Coronary artery (tissue), 2 donors: ENCODE results near the gene ADGRL1.

Experiments
- DNase-seq: peaks from one replicate; pipeline ENCODE4 v3.0.0-alpha.2; 2017; ENCODE audit warnings: low spot score
- H3K27ac ChIP-seq, 2 donors: fragments of 200-600 bp; sonication (generic); one replicate each; pipeline ENCODE4 v1.5.1; 2016 to 2019
- H3K4me3 ChIP-seq: fragments of 200-600 bp; sonication (generic); 2 replicates; pipeline ENCODE4 v1.5.1; 2016; ENCODE audit warnings: mild to moderate bottlenecking, moderate library complexity
- CTCF ChIP-seq: fragments of 200-600 bp; sonication (generic); IDR thresholded peaks from one replicate; pipeline ENCODE4 v1.5.1; 2019; ENCODE audit warnings: antibody characterized with exemption

Gene ADGRL1

DNA sequence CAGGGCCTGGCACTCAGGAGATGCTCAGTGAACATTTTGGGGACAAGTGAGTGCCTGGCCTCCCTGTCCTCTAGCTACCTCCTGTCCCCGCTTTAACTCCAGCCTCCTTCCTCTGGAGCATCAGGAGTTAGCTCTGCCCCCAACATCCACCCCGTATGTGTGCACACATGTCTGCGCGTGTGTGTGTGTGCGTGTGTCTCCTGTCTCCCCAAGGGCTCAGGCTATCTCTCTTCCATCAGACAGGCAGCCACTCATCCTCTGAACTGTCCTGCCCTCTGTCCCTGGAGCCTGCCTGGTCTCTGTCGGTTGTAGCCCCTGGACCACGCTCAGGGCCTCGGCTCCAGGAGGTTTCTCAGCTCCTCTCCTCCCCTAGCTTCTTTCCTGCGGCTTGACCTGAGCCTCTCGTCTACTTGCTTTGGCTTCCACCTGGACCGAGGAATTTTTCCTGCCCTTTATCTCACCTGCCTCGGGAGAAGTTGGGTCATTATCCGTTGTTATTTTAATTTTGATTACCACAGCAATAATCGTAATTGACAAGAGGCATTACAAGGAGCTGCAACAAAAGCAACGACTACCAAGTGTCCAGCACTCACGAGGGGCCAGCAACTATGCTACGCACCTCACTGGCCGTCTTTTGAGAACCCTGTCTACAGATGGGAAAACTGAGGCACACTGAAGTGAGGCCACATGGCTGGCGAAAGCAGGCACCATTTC is 37.6 kb downstream of the ADGRL1 start:
- no peak overlapping the region for H3K27ac ChIP-seq
- TF ChIP-seq CTCF = no peak
- H3K4me3 ChIP-seq = no peak overlapping the region
- no peak for DNase-seq

- H3K4me3 ChIP-seq = peak overlapping the region; percentile 47
- no peak for TF ChIP-seq CTCF
- peak overlapping the region in 1 of 2 donors; percentile 41 for H3K27ac ChIP-seq
- no peak for DNase-seq
Measured at GRCh38 chr19:14167576-14168138, 38.3 kb downstream of the ADGRL1 start.

DNA sequence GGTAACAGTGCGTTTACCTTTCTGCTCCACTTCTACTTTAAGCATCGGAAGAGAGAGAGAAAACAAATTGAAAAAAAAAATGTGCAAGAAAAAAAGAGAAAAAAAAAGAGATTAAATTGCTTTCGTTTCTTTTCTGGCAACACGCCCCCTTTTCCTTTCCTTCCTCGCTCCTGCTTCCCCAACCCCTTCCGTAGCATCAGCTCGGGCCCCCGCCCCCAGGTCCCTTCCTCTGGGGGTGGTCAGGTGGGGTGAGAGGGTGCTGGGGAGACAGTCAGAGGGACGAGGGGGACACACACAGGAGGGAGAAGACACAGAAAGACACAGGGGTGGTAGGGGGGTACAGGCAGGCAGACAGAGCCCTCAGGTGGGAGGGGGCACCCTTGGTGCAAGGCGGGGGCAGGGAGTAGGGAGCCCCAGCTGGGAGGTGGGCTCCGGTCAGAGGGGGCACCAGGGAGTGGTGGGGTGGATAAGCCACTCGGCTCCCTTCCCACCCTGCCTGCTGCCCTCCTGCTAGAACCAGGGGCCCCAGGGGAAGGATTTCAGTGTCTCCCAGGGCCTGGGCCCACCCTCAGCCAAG is 38.9 kb downstream of the ADGRL1 start:
- no peak for TF ChIP-seq CTCF
- no peak for DNase-seq
- peak overlapping the region; percentile 47 for H3K4me3 ChIP-seq
- H3K27ac ChIP-seq = peak overlapping the region in 1 of 2 donors; percentile 41

DNA sequence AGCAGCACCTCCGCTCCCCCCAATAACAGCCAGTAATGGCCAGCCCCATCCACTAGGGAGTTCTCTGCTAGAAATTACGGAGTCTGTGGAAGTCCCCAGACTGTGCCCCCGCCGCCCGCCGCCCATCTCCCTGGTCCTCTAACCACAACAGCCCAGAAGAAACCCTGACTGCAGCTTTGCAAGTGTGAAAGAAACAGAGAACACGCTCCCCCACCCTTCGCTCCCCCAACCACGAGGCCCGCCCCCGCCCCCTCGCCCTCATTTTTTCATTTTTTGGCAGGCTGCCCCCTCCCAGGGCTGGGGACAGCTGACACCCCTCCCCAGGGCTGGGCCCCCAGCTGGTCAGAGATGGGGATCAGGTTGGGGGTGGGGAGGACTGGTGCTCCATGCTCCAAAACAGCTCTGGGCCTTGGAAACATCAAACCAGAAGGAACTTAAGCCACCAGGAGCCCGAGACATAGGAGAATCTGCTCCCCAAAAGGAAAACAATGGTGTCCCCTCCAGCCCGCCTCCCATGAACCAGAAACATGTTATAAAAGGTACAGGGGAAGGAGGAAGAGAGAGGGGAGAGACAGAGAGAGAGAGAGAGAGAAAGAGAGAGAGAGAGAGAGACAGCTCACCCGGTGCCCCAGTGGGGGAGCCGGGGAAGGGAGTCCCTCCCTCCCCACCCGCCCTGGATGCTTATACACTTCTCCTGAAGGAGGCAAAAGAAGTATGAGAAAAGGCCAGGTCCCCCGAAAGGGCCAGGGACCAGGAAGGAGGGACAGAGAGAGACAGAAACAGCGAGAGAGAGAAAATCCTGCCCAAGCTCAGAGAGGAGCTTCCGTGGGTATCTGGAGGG is 39.8 kb downstream of the ADGRL1 start:
- TF ChIP-seq CTCF = no peak
- Histone ChIP-seq H3K27ac (no peak overlapping the region), H3K4me3 (no peak overlapping the region)
- DNase-seq = no peak

DNA sequence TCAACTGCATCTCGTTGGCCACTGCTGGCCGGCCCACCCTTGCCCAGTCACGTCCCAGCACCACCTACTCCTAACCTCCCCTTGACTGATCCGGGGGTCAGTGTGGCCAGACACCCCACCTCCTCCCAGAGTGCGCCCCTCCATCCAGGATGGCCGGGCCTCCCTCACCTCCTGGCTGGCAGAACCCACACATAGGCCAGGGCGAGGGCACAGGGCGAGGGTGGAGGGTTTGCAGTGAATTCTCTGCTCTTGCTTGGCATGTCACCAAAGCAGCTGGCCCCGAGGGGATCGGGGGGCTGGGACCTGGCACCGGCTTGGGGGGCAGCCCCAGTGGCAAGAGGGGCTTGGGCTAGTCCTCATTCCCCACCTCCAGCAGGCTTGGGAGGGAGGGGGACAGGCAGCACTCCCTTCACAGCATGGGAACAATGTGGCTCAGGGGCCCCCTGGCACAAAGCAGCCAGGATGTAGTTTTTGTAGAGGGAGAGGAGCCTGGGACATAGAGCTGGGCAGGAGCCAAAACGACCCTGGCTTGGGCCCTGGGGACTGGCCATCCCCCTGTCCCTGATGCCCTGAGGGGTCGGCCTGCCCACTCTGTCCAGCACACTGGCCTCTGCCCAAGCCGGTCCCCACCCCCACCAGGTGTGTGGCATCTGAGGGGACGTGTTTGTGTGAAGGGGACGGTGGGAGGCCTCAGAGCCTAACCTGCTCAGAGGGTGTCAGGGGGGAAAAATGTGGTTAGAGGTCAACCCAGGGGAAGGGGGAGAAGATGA is 41.1 kb downstream of the ADGRL1 start:
- H3K4me3 ChIP-seq = no peak overlapping the region
- no peak for TF ChIP-seq CTCF
- no peak overlapping the region for H3K27ac ChIP-seq
- DNase-seq = no peak

GRCh38 chr19:14164082-14164481 is 41.9 kb downstream of the ADGRL1 start:
- no peak for DNase-seq
- H3K4me3 ChIP-seq = no peak overlapping the region
- TF ChIP-seq CTCF = no peak
- H3K27ac ChIP-seq = no peak overlapping the region
